WTC11 (cell line): ENCODE measurements around the gene RSPRY1.

Experiments used
- ATF1 ChIP-seq: sonication (generic); formaldehyde crosslinking; IDR thresholded peaks from 2 replicates; pipeline ENCODE4 v1.8.1; 2023; ENCODE audit warnings: mild to moderate bottlenecking, moderate library complexity, missing genetic modification reagents
- CBFB ChIP-seq: sonication (generic); formaldehyde crosslinking; IDR thresholded peaks from 2 replicates; pipeline ENCODE4 v1.8.1; 2022; ENCODE audit warnings: mild to moderate bottlenecking, low read depth, missing genetic modification reagents
- CREM ChIP-seq: sonication (generic); formaldehyde crosslinking; IDR thresholded peaks from 2 replicates; pipeline ENCODE4 v1.8.1; 2022; ENCODE audit warnings: mild to moderate bottlenecking, missing genetic modification reagents, moderate library complexity
- CTCF ChIP-seq: fragments of 200-600 bp; IDR thresholded peaks from 2 replicates; pipeline ENCODE4 v1.8.0; 2022; ENCODE audit warnings: antibody characterized with exemption
- JUN ChIP-seq: sonication (generic); formaldehyde crosslinking; IDR thresholded peaks from 2 replicates; pipeline ENCODE4 v1.8.0; 2023; ENCODE audit warnings: mild to moderate bottlenecking, missing genetic modification reagents
- OVOL2 ChIP-seq: fragments of 250-450 bp; sonication (Bioruptor Pico); IDR thresholded peaks from 2 replicates; pipeline ENCODE4 v1.9.0; 2021; ENCODE audit warnings: mild to moderate bottlenecking, borderline replicate concordance
- PRDM15 ChIP-seq: sonication (generic); formaldehyde crosslinking; IDR thresholded peaks from 2 replicates; pipeline ENCODE4 v1.8.0; 2022; ENCODE audit warnings: missing genetic modification reagents
- PREB ChIP-seq: sonication (generic); formaldehyde crosslinking; IDR thresholded peaks from 2 replicates; pipeline ENCODE4 v1.8.1; 2022; ENCODE audit warnings: mild to moderate bottlenecking, missing genetic modification reagents, moderate library complexity, borderline replicate concordance
- ZBTB21 ChIP-seq: sonication (generic); formaldehyde crosslinking; IDR thresholded peaks from 2 replicates; pipeline ENCODE4 v1.8.1; 2023; ENCODE audit warnings: mild to moderate bottlenecking, missing genetic modification reagents, borderline replicate concordance
- ZNF138 ChIP-seq: sonication (generic); formaldehyde crosslinking; conservative IDR thresholded peaks from 2 replicates; pipeline ENCODE4 v1.8.1; 2022; ENCODE audit warnings: mild to moderate bottlenecking, moderate library complexity, missing genetic modification reagents
- ZNF532 ChIP-seq: fragments of 250-450 bp; sonication (Bioruptor Pico); IDR thresholded peaks from 2 replicates; pipeline ENCODE4 v1.9.0; 2021; ENCODE audit warnings: mild to moderate bottlenecking, borderline replicate concordance
- TF ChIP-seq, protein P1 (sequence below): sonication (generic); formaldehyde crosslinking; IDR thresholded peaks from 2 replicates; pipeline ENCODE4 v1.8.0; 2022; ENCODE audit warnings: mild to moderate bottlenecking, missing genetic modification reagents

GRCh38 chr16:57145046-57146021 is 40.8 kb upstream of the RSPRY1 start:
- TF ChIP-seq CTCF (no peak), OVOL2 (no peak), ATF1 (CRISPR knock-in tag) (no peak), CREM (CRISPR knock-in tag) (no peak), CBFB (CRISPR knock-in tag) (no peak), ZNF532 (no peak), PREB (CRISPR knock-in tag) (no peak), ZBTB21 (CRISPR knock-in tag) (no peak), PRDM15 (CRISPR knock-in tag) (no peak), JUN (CRISPR knock-in tag) (no peak), ZNF138 (no peak)
- TF ChIP-seq, protein P1, sequence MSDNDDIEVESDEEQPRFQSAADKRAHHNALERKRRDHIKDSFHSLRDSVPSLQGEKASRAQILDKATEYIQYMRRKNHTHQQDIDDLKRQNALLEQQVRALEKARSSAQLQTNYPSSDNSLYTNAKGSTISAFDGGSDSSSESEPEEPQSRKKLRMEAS, result no peak
